NCI-H748 (cell line): ENCODE data around the gene ALK.

Source experiments
- DNase-seq: peaks from one replicate; lab custom pipeline; 2025; ENCODE audit not compliant: unreplicated experiment; lab: John Stamatoyannopoulos, UW

The ALK gene

GRCh38 chr2:29423061-29423666, 498.2 kb downstream of the ALK start:
- DNase-seq: no peak

- DNase-seq: no peak
Measured at GRCh38 chr2:29420999-29421782, 500.2 kb downstream of the ALK start.

GRCh38 chr2:29420464-29420863, 500.9 kb downstream of the ALK start:
- no peak for DNase-seq

- DNase-seq: no peak
Measured at GRCh38 chr2:29417630-29418029, 503.8 kb downstream of the ALK start.

- DNase-seq: no peak
Measured at GRCh38 chr2:29412197-29412925, 509.0 kb downstream of the ALK start.

- no peak for DNase-seq
Measured at GRCh38 chr2:29405707-29406106, 515.7 kb downstream of the ALK start.

GRCh38 chr2:29405266-29405665, 516.1 kb downstream of the ALK start:
- DNase-seq: no peak

GRCh38 chr2:29401994-29402393, 519.4 kb downstream of the ALK start:
- no peak for DNase-seq

GRCh38 chr2:29400930-29401653, 520.3 kb downstream of the ALK start:
- DNase-seq: no peak

- DNase-seq: no peak
Measured at GRCh38 chr2:29398384-29399237, 522.8 kb downstream of the ALK start.

GRCh38 chr2:29397713-29398112, 523.7 kb downstream of the ALK start:
- no peak for DNase-seq

- no peak for DNase-seq
Measured at GRCh38 chr2:29397039-29397438, 524.3 kb downstream of the ALK start.

GRCh38 chr2:29394981-29395350, 526.4 kb downstream of the ALK start:
- DNase-seq: no peak

- DNase-seq: no peak
Measured at GRCh38 chr2:29394311-29394980, 526.9 kb downstream of the ALK start.

- DNase-seq: no peak
Measured at GRCh38 chr2:29393676-29394075, 527.7 kb downstream of the ALK start.

GRCh38 chr2:29392774-29393173, 528.6 kb downstream of the ALK start:
- DNase-seq: no peak

- DNase-seq: no peak
Measured at GRCh38 chr2:29390136-29390535, 531.2 kb downstream of the ALK start.

- no peak for DNase-seq
Measured at GRCh38 chr2:29389686-29390085, 531.7 kb downstream of the ALK start.

GRCh38 chr2:29388071-29388470, 533.3 kb downstream of the ALK start:
- DNase-seq: no peak

GRCh38 chr2:29382486-29382885, 538.9 kb downstream of the ALK start:
- DNase-seq: no peak
